GM19328 (cell line): Measurements from ENCODE around the gene ARX.

Experiments used
- ATAC-seq: cut with Tn5 transposase; IDR thresholded peaks from one replicate; pipeline ENCODE4 v1.9.1; 2021; ENCODE audit warnings: mild to moderate bottlenecking, moderate library complexity; ENCODE audit not compliant: unreplicated experiment

ARX gene

GRCh38 chrX:25015486-25016360 lies at the start of gene ARX:
Gene ARX, minus strand, starts transcription at chrX:25015965. Its CDS starts 228 bp downstream, at chrX:25015737.
- ATAC-seq = no peak

DNA sequence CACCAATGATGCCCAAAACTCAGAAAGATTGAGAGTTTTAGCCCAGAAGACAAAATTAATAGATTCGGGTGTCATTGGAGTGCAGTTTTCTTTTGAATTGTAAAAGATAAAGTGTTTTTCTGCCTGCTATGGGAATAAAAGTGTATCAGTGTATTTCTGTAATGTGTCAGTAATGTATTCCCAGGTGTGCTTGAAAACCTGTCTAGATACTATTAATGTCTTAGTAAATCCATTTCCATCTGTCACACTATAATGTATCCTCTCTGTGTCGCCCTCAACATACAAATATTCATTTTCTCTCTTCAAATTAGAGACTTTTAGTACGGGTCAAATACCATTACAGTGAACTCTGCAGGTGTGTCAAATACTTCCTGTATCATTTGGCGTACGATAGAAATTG lies 43.5 kb upstream of the ARX start:
- ATAC-seq = no peak

GRCh38 chrX:25052798-25053534 lies 37.2 kb upstream of the ARX start:
- ATAC-seq = no peak

GRCh38 chrX:25049971-25050370 lies 34.2 kb upstream of the ARX start:
- no peak for ATAC-seq

GRCh38 chrX:25049357-25049756 lies 33.6 kb upstream of the ARX start:
- ATAC-seq = no peak

DNA sequence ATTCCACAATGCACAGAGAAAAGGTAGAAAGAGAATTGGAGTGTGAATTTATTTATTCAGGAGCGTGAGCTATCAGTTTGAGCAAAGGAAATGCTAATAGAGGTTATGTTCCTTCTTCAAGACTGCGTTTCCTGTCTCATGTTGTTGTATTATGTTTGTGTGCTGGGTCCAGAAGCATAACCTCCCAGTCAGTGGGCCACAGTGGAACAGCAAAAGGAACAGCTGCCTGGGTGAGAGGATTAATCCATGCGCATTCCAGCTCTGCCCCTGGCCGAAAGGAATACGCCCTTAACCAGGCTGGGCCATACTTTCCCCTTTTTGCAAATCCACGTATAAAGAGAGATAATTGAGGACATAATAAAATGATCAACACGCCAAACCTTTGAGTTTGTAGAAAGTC lies 32.4 kb upstream of the ARX start:
- ATAC-seq = no peak

DNA sequence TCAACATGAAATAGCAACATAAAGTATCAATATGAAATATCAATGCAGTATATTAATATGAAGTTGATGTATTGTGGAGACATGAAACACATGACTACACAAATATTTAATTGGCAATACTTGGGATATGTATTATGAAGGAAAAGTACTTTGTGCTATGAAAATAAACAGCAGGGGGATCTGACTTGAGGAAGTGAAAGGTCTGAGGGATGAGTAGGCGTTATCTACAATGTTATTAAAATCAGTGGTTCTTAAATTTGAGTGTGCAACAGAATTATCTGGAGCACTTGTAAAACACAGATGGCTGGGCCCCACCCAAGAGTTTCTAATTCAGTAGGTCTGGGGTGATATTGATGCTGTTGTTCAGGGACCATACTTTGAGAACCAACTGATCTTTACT lies 27.4 kb upstream of the ARX start:
- no peak for ATAC-seq

- ATAC-seq = no peak
Measured at GRCh38 chrX:25039036-25039435, 23.3 kb upstream of the ARX start.

- no peak for ATAC-seq
Measured at GRCh38 chrX:25034889-25035288, 19.1 kb upstream of the ARX start.

DNA sequence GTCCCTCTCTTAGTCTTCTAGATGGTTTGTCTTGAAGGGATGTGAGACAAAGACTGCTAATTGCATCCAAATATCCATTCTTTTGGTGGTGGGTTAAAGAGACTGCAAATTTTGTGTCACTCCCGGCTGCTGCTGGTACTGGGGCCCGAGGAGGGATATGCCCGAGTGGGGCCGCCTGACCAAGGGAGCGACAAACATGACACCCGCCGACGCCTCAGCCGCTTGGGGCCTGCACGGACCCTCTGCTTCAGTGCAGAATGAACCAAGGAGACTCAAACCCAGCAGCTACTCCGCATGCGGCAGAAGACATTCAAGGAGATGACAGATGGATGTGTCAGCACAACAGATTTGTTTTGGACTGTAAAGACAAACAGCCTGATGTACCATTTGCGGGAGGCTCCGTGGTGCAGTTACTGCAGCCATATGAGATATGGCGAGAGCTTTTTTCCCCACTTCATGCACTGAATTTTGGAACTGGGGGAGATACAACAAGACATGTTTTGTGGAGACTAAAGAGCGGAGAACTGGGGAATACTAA lies 13.6 kb upstream of the ARX start:
- no peak for ATAC-seq

DNA sequence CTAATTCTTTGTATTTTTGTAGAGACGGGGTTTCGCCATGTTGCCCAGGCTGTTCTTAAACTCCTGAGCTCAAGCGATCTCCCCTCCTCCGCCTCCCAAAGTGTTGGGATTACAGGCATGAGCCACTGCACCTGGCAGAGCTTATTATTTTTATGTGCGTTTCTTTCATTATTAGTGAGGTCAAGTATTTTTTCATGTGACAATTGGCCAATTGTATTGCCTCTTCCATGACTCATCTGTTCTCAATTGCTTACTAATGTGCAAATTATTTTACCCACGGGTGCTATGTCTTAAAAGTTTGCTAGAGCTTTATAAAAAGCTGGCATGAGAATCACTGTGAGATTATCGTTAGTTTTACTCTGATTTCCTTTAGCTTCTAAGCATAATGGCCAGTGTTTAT lies 13.0 kb upstream of the ARX start:
- ATAC-seq = no peak

DNA sequence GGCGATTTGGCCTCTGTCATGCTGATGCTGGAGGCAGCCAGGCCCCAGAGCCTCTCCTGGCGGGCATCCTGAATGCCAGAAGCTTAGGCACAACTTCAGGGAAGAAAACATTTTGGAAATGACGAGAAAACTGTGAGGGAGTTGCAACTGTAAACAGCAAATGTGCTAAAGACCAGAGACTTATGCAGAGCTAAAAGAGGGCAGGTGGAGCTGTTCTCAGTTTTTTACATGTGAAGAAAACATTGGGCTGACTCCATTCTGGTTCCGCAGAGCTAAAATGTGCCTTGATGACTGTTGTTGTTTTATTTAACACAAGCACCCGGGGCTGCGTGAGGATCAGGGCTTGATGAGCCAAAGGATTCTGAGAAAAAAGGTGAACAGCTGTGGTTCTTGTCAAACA lies 10.8 kb upstream of the ARX start:
- no peak for ATAC-seq

GRCh38 chrX:25025615-25026014 lies 9.8 kb upstream of the ARX start:
- ATAC-seq = no peak

DNA sequence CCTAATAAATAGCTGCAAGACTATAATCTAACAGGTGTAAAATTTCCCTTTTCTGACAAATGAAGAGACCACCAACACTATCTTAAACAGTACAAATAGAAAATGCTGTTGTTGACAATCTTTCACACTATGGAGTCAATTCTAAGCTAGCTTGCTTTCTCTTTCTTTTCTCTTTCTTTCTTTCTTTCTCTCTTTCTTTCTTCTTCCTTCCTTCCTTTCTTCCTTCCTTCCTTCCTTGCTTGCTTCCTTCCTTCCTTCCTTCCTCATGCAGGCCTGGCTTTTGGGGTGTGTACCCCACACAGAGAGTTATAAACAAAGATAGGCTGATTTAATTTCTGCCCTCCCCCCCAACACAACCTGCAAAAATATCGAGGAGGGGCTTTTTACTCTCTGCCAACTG lies 8.1 kb upstream of the ARX start:
- no peak for ATAC-seq

GRCh38 chrX:25022499-25023325 lies 6.9 kb upstream of the ARX start:
- ATAC-seq = no peak

DNA sequence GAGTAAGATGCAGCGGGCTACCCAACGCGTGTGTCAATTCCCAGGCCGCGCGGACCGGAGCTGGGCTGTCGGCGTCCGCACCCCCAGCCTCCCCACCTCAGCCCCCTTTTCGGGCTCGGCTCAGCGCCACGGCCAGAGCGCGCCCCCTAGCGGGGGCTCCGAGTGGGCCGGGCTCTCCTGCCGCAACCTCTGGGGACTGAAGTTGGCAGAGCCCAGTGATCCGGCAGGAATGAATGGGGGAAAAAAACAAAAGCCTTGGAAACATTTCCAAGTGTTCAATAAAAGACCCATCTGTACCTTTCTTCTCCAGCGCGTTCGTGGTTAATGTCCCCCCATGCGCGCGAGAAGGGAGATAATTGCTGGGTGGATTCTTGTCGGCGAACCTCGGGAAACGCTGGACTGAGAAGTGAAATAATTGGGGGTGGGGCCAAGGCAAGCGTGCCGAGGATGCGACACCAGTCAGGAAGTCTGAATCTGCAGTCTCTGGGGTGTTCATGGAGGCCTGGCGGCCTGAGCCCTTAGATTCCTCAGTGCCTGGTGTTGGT lies 5.2 kb upstream of the ARX start:
- ATAC-seq = no peak

DNA sequence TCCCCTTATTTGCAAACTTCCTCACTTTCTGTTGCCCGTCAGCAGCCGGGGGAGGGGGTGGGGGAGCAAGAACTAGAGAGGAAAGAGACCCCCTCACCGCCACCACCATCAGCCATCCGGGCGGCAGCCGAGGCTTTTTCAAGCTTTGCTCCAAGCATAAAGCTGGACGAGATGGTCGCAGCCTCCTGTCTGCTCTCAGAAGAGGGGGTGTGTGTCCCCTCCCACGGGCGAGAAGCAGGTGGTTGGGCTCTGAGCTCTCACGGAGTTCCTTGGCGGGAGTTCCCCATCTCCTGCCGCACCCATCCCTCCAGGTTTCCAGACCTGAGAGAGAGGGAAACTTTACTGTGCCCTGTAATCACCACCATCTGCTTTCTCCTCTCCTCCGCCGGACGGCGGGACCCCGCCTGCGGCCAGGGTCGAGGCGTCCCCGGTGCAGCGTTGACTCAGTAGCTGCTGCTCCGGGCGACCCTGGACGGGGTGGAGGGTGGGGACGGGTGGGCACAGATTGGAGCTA lies 4.7 kb upstream of the ARX start:
- no peak for ATAC-seq

GRCh38 chrX:25019707-25020390 lies 4.1 kb upstream of the ARX start:
- no peak for ATAC-seq

GRCh38 chrX:25018682-25019081 lies 2.9 kb upstream of the ARX start:
- no peak for ATAC-seq

- ATAC-seq = no peak
Measured at GRCh38 chrX:25017667-25018247, 2.0 kb upstream of the ARX start.
